Uterus (tissue), 2 donors: ENCODE results near the gene EMP3.

Experiments used
- POLR2A ChIP-seq, 2 donors: fragments of 450-650 bp; IDR thresholded peaks; one replicate each; pipeline ENCODE4 v1.6.1; 2016; ENCODE audit warnings: antibody characterized with exemption in 2 of 2, mild to moderate bottlenecking in 1 of 2, moderate library complexity in 1 of 2
- TF ChIP-seq, protein P1 (sequence below), 4 experiments: fragments of 200-600 bp in 2 of 4; fragments of 450-650 bp in 2 of 4; sonication (generic) in 2 of 4; IDR thresholded peaks; one replicate each; pipeline ENCODE4 v1.5.1; 2016 to 2019; ENCODE audit warnings: antibody characterized with exemption in 4 of 4, mild to moderate bottlenecking in 2 of 4, moderate library complexity in 1 of 4

GRCh38 chr19:48368936-48369335, 43.6 kb downstream of the EMP3 start:
- TF ChIP-seq, protein P1, sequence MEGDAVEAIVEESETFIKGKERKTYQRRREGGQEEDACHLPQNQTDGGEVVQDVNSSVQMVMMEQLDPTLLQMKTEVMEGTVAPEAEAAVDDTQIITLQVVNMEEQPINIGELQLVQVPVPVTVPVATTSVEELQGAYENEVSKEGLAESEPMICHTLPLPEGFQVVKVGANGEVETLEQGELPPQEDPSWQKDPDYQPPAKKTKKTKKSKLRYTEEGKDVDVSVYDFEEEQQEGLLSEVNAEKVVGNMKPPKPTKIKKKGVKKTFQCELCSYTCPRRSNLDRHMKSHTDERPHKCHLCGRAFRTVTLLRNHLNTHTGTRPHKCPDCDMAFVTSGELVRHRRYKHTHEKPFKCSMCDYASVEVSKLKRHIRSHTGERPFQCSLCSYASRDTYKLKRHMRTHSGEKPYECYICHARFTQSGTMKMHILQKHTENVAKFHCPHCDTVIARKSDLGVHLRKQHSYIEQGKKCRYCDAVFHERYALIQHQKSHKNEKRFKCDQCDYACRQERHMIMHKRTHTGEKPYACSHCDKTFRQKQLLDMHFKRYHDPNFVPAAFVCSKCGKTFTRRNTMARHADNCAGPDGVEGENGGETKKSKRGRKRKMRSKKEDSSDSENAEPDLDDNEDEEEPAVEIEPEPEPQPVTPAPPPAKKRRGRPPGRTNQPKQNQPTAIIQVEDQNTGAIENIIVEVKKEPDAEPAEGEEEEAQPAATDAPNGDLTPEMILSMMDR (IDR thresholded peaks at IDR 0.05): no peak
- TF ChIP-seq POLR2A (IDR thresholded peaks at IDR 0.05): no peak
